ENCODE measurements around the gene DDX23. TPM values are rescaled to one million over a fixed set of nuclear protein-coding genes. Genes with fewer than 3 reads are reported as not detected.
A peak's percentile ranks its signal among the peaks of the same experiment; 100 is the strongest.

Gene DDX23
- total and polyA plus RNA-seq, 12 donors = 17.0 to 44.7 (median 30.8) TPM

GRCh38 chr12:48816143-48816854 lies 35.7 kb downstream of the DDX23 start:
- intact Hi-C loops (cut with DNase I) = loop anchor here in 1 of 10 donors (5.0 kb wide), 1 partner anchor 731 kb away; no protein-coding TSS in a partner anchor
- H3K27ac ChIP-seq = peak overlapping the region in 5 of 10 donors; percentile 83 to 96 (median 92)
- 87 to 96% methylated on average over 3 of the region's 3 CpGs for WGBS, 2 donors

GRCh38 chr12:48815126-48816110 lies 36.5 kb downstream of the DDX23 start:
- peak; percentile 75 to 81 for DNase-seq
- Histone ChIP-seq H3K9me3 (no peaks in the 10 kb centered on the region), H3K27me3 (peaks cover 0 to 38% (median 0%) of the 10 kb centered on the region in 7 donors), H3K36me3 (no peaks in the 10 kb centered on the region), H3K27ac (peak overlapping the region; percentile 56 to 96 (median 92)), H3K4me1 (peaks cover 11 to 52% (median 44%) of the 10 kb centered on the region in 9 donors), H3K4me3 (peak overlapping the region; percentile 47 to 98 (median 86))
- WGBS, 2 donors = 1% methylated on average over 47 to 53 of the region's 54 CpGs
- no peak for TF ChIP-seq CTCF (IDR thresholded peaks at IDR 0.05)
- ATAC-seq = peak; percentile 76 to 84 (median 80)
- intact Hi-C loops (cut with DNase I) = loop anchor here in 1 of 10 donors (5.0 kb wide), 1 partner anchor 732 kb away; no protein-coding TSS in a partner anchor

More at GRCh38 chr12:48816143-48816854, 35.7 kb downstream of the DDX23 start:
- peaks cover 11 to 49% (median 44%) of the 10 kb centered on the region in 9 donors for H3K4me1 ChIP-seq
- peak overlapping the region in 8 of 10 donors; percentile 47 to 98 (median 84) for H3K4me3 ChIP-seq
- H3K27me3 ChIP-seq = peaks cover 0 to 38% (median 0%) of the 10 kb centered on the region in 7 donors
- no peaks in the 10 kb centered on the region for H3K9me3 ChIP-seq
- DNase-seq (no peak), ATAC-seq (no peak)
- no peaks in the 10 kb centered on the region for H3K36me3 ChIP-seq
- TF ChIP-seq CTCF (IDR thresholded peaks at IDR 0.05) = no peak

- no peaks in the 10 kb centered on the region for H3K9me3 ChIP-seq
- peak in 8 of 9 donors; percentile 97 to 100 (median 98) for TF ChIP-seq CTCF (IDR thresholded peaks at IDR 0.05)
- H3K36me3 ChIP-seq = no peaks in the 10 kb centered on the region
- peak; percentile 84 to 91 (median 88) for ATAC-seq
- peaks cover 11 to 52% (median 42%) of the 10 kb centered on the region in 9 donors for H3K4me1 ChIP-seq
- peak overlapping the region; percentile 56 to 96 (median 92) for H3K27ac ChIP-seq
- WGBS, 2 donors = 1% methylated on average over 65 to 66 of the region's 70 CpGs
- peak overlapping the region; percentile 47 to 98 (median 86) for H3K4me3 ChIP-seq
- intact Hi-C loops (cut with DNase I) = loop anchor here in 1 of 10 donors (5.0 kb wide), 1 partner anchor 733 kb away; no protein-coding TSS in a partner anchor
- H3K27me3 ChIP-seq = peaks cover 0 to 33% (median 0%) of the 10 kb centered on the region in 7 donors
- DNase-seq = peak; percentile 74 to 89
Measured at GRCh38 chr12:48814262-48815125, 37.5 kb downstream of the DDX23 start.

All from heart right ventricle (tissue), 16 donors.